GM04504 (cell line): Measurements from ENCODE around the gene CDH15.
A peak's percentile ranks its signal among the peaks of the same experiment; 100 is the strongest.
"Not testable (repeated sequence)": the region's sequence is repeated elsewhere in the genome, so short reads cannot be mapped to it uniquely, and the experiment has no call there.

Experiments
- DNase-seq: peaks from one replicate; pipeline ENCODE4 v3.0.0-alpha.2; 2012; ENCODE audit warnings: low read depth

The CDH15 gene

DNA sequence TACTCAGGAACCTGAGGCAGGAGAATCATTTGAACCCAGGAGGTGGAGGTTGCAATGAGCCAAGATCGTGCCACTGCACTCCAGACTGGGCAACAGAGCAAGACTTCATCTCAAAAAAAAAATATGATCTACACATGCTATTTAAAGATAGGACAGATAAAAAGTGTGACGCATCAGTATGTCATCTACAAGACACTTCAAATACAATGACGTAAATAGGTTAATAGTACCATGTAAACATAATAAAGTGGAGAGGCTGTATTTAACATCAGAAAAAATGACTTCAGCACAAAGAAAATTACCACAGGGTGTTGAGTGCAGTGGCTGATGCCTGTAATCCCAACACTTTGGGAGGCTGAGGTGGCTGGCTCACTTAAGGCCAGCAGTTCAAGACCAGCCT lies 66.2 kb downstream of the CDH15 start:
- DNase-seq, result no peak

DNA sequence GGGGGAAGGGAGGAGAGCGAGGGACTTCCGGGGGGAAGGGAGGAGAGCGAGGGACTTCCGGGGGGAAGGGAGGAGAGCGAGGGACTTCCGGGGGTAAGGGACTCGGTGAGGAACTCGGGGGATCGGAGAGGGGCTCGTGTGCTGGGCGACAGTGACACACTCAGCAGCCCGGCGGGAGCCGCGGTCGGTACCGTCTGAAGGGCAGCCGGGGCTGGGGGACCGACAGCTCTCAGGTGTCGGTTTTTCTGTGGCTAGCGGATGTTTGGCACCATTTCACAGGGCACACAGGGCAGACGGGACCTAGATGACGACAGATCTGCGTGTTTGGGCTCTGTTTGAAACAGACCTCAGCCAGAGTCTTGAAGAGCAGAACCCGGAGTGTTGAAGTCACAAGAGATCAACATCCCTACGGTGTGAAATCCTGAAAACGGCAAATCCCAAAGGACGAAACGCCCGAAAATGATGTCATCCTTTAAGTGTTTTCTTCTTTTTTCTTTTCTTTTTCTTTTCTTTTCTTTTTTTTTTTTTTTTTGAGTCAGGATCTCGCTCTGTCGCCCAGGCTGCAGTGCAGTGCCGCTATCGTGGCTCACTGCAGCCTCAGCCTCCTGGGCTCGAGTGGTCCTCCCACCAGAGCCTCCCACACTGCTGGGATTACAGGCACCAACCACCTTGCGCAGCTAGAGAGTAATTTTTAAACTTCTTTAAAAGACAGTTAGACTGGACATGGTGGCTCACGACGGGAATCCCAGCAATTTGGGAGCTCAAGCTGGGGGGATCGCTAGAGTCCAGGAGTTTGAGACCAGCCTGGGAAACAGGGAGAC lies 69.8 kb downstream of the CDH15 start:
- peak; percentile 63 for DNase-seq

DNA sequence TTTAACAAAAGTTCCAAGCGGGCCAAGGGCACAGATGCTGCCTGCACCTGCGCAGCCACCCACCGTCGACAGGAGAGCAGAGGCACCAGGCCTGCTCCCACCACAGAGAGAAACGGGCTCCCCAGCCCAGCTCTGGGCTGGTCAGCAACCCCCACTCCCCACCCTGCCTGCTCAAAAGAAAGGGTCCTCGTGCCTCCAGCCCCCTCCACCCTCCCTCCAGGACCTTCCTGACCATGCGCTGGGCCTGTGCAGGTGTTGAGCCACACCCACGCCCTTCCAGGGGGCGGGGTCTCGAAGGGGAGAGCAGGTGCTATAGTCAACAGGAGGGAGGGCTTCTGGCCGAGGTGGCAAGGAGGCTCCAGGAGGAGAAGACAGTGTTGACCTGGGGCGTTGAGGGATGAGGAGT lies 71.2 kb downstream of the CDH15 start:
- DNase-seq, result no peak

DNA sequence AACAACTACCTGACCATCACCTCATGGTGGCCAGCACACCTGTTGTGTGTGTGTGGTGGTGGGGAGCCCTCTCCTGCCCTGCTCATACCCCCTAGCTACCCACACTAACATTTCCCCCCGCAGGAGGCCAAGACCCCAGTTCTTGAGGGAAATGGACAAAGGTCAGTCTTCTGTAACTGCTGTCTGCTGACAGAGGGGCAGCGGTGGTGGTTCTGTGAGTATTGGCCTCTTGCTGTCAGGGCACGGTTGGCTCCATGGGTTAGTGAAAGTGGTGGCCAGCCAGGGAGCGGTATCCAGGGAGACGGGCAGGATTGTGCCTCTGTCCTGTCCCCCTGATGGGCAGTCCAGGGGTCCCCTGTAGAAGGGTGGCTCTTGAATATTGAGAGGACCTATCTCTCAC lies 72.1 kb downstream of the CDH15 start:
- no peak for DNase-seq

DNA sequence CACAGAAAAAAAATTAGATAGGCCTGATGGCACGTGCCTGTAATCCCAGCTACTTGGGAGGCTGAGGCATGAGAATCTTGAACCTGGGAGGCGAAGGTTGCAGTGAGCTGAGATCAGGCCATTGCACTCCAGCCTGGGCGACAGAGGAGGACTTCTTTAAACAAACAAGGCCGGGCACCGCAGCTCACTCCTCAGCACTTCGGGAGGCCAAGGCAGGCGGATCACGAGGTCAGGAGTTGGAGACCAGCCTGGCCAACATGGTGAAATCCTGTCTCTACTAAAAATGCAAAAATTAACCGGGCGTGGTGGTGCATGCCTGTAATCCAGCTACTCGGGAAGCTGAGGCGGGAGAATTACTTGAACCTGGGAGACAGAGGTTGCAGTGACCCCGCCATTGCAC lies 72.7 kb downstream of the CDH15 start:
- DNase-seq, result not testable (repeated sequence)

DNA sequence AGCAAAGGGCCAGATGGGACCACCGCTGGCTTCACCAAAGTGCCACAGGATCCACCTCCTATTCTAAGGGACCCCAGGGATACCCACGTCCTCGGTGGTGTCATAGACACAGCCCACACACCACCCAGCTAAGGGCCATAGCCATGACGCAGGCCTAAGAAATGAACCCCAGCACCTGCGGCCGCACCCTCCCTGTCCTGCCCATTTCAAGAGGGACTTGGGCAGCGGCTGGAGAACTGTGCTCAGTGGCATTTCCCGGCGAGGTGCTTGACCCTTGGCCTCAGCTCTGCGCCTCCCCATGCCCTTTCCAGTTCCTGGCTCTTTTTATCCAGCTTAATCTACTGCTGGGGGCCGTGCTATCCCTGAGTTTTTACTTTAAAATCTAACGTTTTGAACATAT lies 73.2 kb downstream of the CDH15 start:
- no peak for DNase-seq
